ENCODE measurements around the gene SLC13A1. TPM values are rescaled to one million over a fixed set of nuclear protein-coding genes. Genes with fewer than 3 reads are reported as not detected.

The SLC13A1 gene
- total RNA-seq, 1 experiment from 2014 or later, result 0.04 TPM

- TF ChIP-seq AFF4 (CRISPR knock-in tag; IDR thresholded peaks at IDR 0.05; ENCODE audit: borderline replicate concordance), result no peak
- no peak for TF ChIP-seq NR2C2 (CRISPR knock-in tag; IDR thresholded peaks at IDR 0.05)
- no peak for TF ChIP-seq ZNF281 (CRISPR knock-in tag; IDR thresholded peaks at IDR 0.05)
- TF ChIP-seq PRRX2 (CRISPR knock-in tag; IDR thresholded peaks at IDR 0.05), result no peak
Observed at GRCh38 chr7:123169065-123169464, 30.7 kb downstream of the SLC13A1 start (continued).

- H3K27me3 Mint-ChIP-seq (ENCODE audit: low read depth), result no peaks in the 10 kb centered on the region
- no peak overlapping the region for H3K4me3 Mint-ChIP-seq
- DNase-seq (ENCODE audit: low spot score) (no peak), ATAC-seq (no peak)
- H3K9me3 Mint-ChIP-seq, result no peaks in the 10 kb centered on the region
- TF ChIP-seq SMAD4 (CRISPR knock-in tag; IDR thresholded peaks at IDR 0.05) (no peak), ATF2 (CRISPR knock-in tag; IDR thresholded peaks at IDR 0.05; ENCODE audit: borderline replicate concordance, low read depth) (no peak), TEAD1 (CRISPR knock-in tag; IDR thresholded peaks at IDR 0.05) (no peak), RORB (CRISPR knock-in tag; IDR thresholded peaks at IDR 0.05) (no peak), FOXP1 (CRISPR knock-in tag; IDR thresholded peaks at IDR 0.05; ENCODE audit: borderline replicate concordance) (no peak)
- ChIA-PET CTCF (no interaction called here), POLR2A (no interaction called here)
- no peaks in the 10 kb centered on the region for H3K4me1 Mint-ChIP-seq
- no peaks in the 10 kb centered on the region for H3K36me3 Mint-ChIP-seq
- H3K27ac Mint-ChIP-seq, result no peak overlapping the region
Observed at GRCh38 chr7:123157606-123158005, 42.2 kb downstream of the SLC13A1 start.

- TF ChIP-seq IRF2 (CRISPR knock-in tag; IDR thresholded peaks at IDR 0.05; ENCODE audit: borderline replicate concordance, low read depth) (no peak), GTF2I (CRISPR knock-in tag; conservative IDR thresholded peaks at IDR 0.05) (no peak), SP1 (CRISPR knock-in tag; conservative IDR thresholded peaks at IDR 0.05) (no peak), USF1 (CRISPR knock-in tag; IDR thresholded peaks at IDR 0.05) (no peak), ERG (CRISPR knock-in tag; IDR thresholded peaks at IDR 0.05) (no peak), CREB1 (CRISPR knock-in tag; IDR thresholded peaks at IDR 0.05) (no peak), NR3C1 (CRISPR knock-in tag; conservative IDR thresholded peaks at IDR 0.05; ENCODE audit: low read depth) (no peak), CTCF (IDR thresholded peaks at IDR 0.05) (no peak), AR (CRISPR knock-in tag; IDR thresholded peaks at IDR 0.05) (no peak), ZNF671 (CRISPR knock-in tag; IDR thresholded peaks at IDR 0.05) (no peak), ESRRA (CRISPR knock-in tag; IDR thresholded peaks at IDR 0.05; ENCODE audit: borderline replicate concordance) (no peak)
- ATAC-seq (no peak), DNase-seq (ENCODE audit: low spot score) (no peak)
- H3K4me3 Mint-ChIP-seq, result no peak overlapping the region
- no peaks in the 10 kb centered on the region for H3K9me3 Mint-ChIP-seq
- no peaks in the 10 kb centered on the region for H3K36me3 Mint-ChIP-seq
- no peak overlapping the region for H3K27ac Mint-ChIP-seq
- no peaks in the 10 kb centered on the region for H3K4me1 Mint-ChIP-seq
- CTCF ChIA-PET, result interaction anchor here (1.5 to 2.9 kb wide), 3 partner anchors 29 to 466 kb away, joined by 3 to 10 read pairs (median 4); no protein-coding TSS in a partner anchor
- H3K27me3 Mint-ChIP-seq (ENCODE audit: low read depth), result no peaks in the 10 kb centered on the region
- POLR2A ChIA-PET, result no interaction called here
Observed at GRCh38 chr7:123155571-123155970, 44.2 kb downstream of the SLC13A1 start.
